GM12865 (cell line): ENCODE results near the gene IL32.

Source experiments
- DNase-seq: peaks from one replicate; pipeline ENCODE4 v3.0.0; 2010; ENCODE audit warnings: low read depth
- H3K4me3 ChIP-seq: 2 replicates; pipeline ENCODE4 v1.5.1; 2011; ENCODE audit warnings: mild to moderate bottlenecking, low read depth, low read length, control low read depth
- CTCF ChIP-seq: IDR thresholded peaks from 2 replicates; pipeline ENCODE4 v1.5.1; 2011; ENCODE audit warnings: low read length, control low read depth, low read depth, inconsistent platforms; ENCODE audit not compliant: insufficient read depth; ENCODE audit errors: missing control alignments

Gene IL32

GRCh38 chr16:3089717-3090592 is 24.5 kb downstream of the IL32 start:
- no peak overlapping the region for H3K4me3 ChIP-seq
- DNase-seq, result no peak
- TF ChIP-seq CTCF, result no peak

GRCh38 chr16:3091551-3091950 is 26.1 kb downstream of the IL32 start:
- TF ChIP-seq CTCF, result no peak
- no peak for DNase-seq
- no peak overlapping the region for H3K4me3 ChIP-seq

- no peak overlapping the region for H3K4me3 ChIP-seq
- no peak for TF ChIP-seq CTCF
- no peak for DNase-seq
These were observed 27.1 kb downstream of the IL32 start for GRCh38 chr16:3092501-3092941.

- peak; percentile 77 for DNase-seq
- peak; percentile 74 for TF ChIP-seq CTCF
- no peak overlapping the region for H3K4me3 ChIP-seq
These were observed 29.0 kb downstream of the IL32 start for GRCh38 chr16:3094289-3095027.

- peak; percentile 42 for TF ChIP-seq CTCF
- DNase-seq, result peak; percentile 88
- H3K4me3 ChIP-seq, result no peak overlapping the region
These were observed 30.4 kb downstream of the IL32 start for GRCh38 chr16:3095869-3096268.

GRCh38 chr16:3096362-3096761 is 30.9 kb downstream of the IL32 start:
- no peak for DNase-seq
- TF ChIP-seq CTCF, result no peak
- no peak overlapping the region for H3K4me3 ChIP-seq

- no peak for DNase-seq
- H3K4me3 ChIP-seq, result no peak overlapping the region
- TF ChIP-seq CTCF, result no peak
These were observed 31.8 kb downstream of the IL32 start for GRCh38 chr16:3097266-3097665.
